Gastroesophageal sphincter (tissue), 4 donors: ENCODE measurements around the gene RNF144A. TPM values are rescaled to one million over a fixed set of nuclear protein-coding genes. Genes with fewer than 3 reads are reported as not detected.

Experiments
- ATAC-seq: fragments of 150-250 bp; one replicate; pipeline ENCODE4 v1.9.1; 2016; ENCODE audit warnings: mild to moderate bottlenecking, moderate library complexity
- H3K27ac ChIP-seq, 4 donors: fragments of 200-600 bp; sonication (generic) in 3 of 4; 1 replicate in 3 of 4; 2 replicates in 1 of 4; pipeline ENCODE4 v1.5.1; 2016 to 2019
- H3K27me3 ChIP-seq: fragments of 200-600 bp; sonication (generic); one replicate; pipeline ENCODE4 v1.5.1; 2019
- H3K36me3 ChIP-seq, 2 donors: fragments of 200-600 bp; sonication (generic); one replicate each; pipeline ENCODE4 v1.5.1; 2019; ENCODE audit warnings: control low read depth in 1 of 2
- H3K4me1 ChIP-seq, 3 donors: fragments of 200-600 bp; sonication (generic); 1 replicate in 2 of 3; 2 replicates in 1 of 3; pipeline ENCODE4 v1.5.1; 2016 to 2019; ENCODE audit warnings: control low read depth in 2 of 3
- H3K4me3 ChIP-seq, 2 donors: fragments of 200-600 bp; sonication (generic); one replicate each; pipeline ENCODE4 v1.5.1; 2019; ENCODE audit warnings: mild to moderate bottlenecking in 1 of 2, moderate library complexity in 1 of 2
- H3K9me3 ChIP-seq, 3 donors: fragments of 200-600 bp; sonication (generic); one replicate each; pipeline ENCODE4 v1.5.1; 2017 to 2019; ENCODE audit warnings: control low read depth in 2 of 3
- EP300 ChIP-seq: sonication (generic); formaldehyde crosslinking; IDR thresholded peaks from one replicate; pipeline ENCODE4 v1.6.1; 2017; ENCODE audit warnings: antibody characterized with exemption, mild to moderate bottlenecking
- POLR2A ChIP-seq, 2 donors: fragments of 450-650 bp; IDR thresholded peaks; one replicate each; pipeline ENCODE4 v1.6.1; 2017; ENCODE audit warnings: antibody characterized with exemption in 2 of 2, mild to moderate bottlenecking in 2 of 2, moderate library complexity in 1 of 2
- POLR2AphosphoS5 ChIP-seq: sonication (generic); formaldehyde crosslinking; IDR thresholded peaks from one replicate; pipeline ENCODE4 v1.6.1; 2017; ENCODE audit warnings: antibody characterized with exemption
- WGBS, 2 donors: methylation state at CpG; one replicate each; pipeline ENCODE4 v1.1.5; 2018; ENCODE audit warnings: low coverage in 1 of 2; 5-methylcytosine and 5-hydroxymethylcytosine counted together
- total RNA-seq, 4 donors: library from RNA; depleted of rRNA; stranded (reverse); fragments of >200 nt; gene quantifications; one replicate each; pipeline ENCODE4 v1.1.0, GENCODE V29; 2016
- TF ChIP-seq, protein P1 (sequence below), 4 experiments: fragments of 200-600 bp in 2 of 4; fragments of 450-650 bp in 2 of 4; sonication (generic) in 1 of 4; IDR thresholded peaks; one replicate each; pipeline ENCODE4 v1.5.1; 2017 to 2019; ENCODE audit warnings: antibody characterized with exemption in 4 of 4, mild to moderate bottlenecking in 2 of 4, moderate library complexity in 2 of 4

RNF144A gene
- total RNA-seq, 4 donors from 2014 or later, result 7.2 to 12.9 (median 8.8) TPM

DNA sequence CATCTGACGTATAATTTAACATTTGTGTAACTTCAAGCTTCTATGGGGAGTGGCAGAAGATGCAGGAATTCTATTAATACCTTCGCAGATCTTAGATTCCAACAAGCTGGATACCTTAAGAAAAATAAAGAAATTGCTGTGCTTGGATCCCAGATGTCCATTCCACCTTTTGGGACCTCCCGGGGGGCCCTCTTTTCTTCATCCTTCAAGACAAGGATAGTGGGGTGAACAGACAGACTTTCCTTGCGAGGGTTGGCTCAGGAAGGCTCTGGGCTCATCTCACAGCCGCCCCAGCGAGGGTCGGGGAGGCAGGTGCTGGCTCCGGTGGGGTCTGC lies 509 bp upstream of the RNF144A start:
- Histone ChIP-seq H3K27ac (peak overlapping the region in 2 of 4 donors; percentile 55 to 68), H3K4me3 (peak overlapping the region in 1 of 2 donors; percentile 88), H3K9me3 (no peaks in the 10 kb centered on the region), H3K36me3 (no peaks in the 10 kb centered on the region), H3K4me1 (peaks cover 0 to 35% (median 3%) of the 10 kb centered on the region in 3 donors), H3K27me3 (no peaks in the 10 kb centered on the region)
- WGBS, 2 donors, result 86 to 88% methylated on average over 2 to 4 of the region's 8 CpGs
- no peak for TF ChIP-seq POLR2A (IDR thresholded peaks at IDR 0.05)
- TF ChIP-seq, protein P1, sequence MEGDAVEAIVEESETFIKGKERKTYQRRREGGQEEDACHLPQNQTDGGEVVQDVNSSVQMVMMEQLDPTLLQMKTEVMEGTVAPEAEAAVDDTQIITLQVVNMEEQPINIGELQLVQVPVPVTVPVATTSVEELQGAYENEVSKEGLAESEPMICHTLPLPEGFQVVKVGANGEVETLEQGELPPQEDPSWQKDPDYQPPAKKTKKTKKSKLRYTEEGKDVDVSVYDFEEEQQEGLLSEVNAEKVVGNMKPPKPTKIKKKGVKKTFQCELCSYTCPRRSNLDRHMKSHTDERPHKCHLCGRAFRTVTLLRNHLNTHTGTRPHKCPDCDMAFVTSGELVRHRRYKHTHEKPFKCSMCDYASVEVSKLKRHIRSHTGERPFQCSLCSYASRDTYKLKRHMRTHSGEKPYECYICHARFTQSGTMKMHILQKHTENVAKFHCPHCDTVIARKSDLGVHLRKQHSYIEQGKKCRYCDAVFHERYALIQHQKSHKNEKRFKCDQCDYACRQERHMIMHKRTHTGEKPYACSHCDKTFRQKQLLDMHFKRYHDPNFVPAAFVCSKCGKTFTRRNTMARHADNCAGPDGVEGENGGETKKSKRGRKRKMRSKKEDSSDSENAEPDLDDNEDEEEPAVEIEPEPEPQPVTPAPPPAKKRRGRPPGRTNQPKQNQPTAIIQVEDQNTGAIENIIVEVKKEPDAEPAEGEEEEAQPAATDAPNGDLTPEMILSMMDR (IDR thresholded peaks at IDR 0.05), result no peak
- TF ChIP-seq POLR2AphosphoS5, result no peak
- ATAC-seq, result no peak

DNA sequence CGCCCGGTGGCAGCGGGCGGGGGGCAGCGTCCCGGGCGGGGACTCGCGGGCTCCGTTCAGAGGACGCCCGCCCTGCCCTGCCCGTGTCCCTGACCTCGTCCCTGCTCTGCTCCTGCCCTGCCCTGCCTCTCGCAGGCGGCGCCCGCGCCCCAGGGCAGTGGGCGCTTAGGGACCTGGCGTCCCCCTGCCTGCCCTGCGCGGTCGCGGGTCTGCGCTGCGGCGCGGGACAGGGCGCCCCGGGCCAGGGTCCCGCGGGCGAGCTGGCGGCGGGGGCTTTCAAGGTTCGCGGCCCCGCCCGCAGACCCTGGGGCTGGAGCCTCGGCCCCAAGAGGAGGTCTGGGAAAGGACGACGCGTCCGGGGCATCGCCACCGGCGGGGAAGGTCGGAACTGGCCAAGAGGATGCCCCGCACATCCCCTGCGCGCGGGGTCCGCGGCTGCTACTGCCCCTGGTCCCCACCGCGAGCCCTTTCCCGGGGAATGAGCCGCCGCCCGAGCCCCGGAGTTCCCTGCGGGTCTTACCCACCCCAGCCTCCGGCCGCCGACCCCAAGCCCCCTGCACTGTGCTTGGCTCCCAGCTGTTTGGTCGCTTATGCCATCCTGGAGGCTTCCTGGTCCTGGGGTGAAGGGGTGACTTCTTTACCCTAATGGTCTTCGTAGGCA lies 679 bp downstream of the RNF144A start:
- Histone ChIP-seq H3K9me3 (no peaks in the 10 kb centered on the region), H3K27me3 (no peaks in the 10 kb centered on the region), H3K4me1 (peaks cover 0 to 36% (median 3%) of the 10 kb centered on the region in 3 donors), H3K27ac (peak overlapping the region in 3 of 4 donors; percentile 68 to 80 (median 69)), H3K4me3 (peak overlapping the region; percentile 78 to 88), H3K36me3 (no peaks in the 10 kb centered on the region)
- ATAC-seq, result peak; percentile 39
- TF ChIP-seq EP300, result no peak
- no peak for TF ChIP-seq POLR2A (IDR thresholded peaks at IDR 0.05)
- TF ChIP-seq, protein P1 (IDR thresholded peaks at IDR 0.05), result no peak
- no peak for TF ChIP-seq POLR2AphosphoS5
- 8% methylated on average over 2 of the region's 68 CpGs; no CpG with 5 or more reads in 1 of the 2 donors for WGBS, 2 donors

DNA sequence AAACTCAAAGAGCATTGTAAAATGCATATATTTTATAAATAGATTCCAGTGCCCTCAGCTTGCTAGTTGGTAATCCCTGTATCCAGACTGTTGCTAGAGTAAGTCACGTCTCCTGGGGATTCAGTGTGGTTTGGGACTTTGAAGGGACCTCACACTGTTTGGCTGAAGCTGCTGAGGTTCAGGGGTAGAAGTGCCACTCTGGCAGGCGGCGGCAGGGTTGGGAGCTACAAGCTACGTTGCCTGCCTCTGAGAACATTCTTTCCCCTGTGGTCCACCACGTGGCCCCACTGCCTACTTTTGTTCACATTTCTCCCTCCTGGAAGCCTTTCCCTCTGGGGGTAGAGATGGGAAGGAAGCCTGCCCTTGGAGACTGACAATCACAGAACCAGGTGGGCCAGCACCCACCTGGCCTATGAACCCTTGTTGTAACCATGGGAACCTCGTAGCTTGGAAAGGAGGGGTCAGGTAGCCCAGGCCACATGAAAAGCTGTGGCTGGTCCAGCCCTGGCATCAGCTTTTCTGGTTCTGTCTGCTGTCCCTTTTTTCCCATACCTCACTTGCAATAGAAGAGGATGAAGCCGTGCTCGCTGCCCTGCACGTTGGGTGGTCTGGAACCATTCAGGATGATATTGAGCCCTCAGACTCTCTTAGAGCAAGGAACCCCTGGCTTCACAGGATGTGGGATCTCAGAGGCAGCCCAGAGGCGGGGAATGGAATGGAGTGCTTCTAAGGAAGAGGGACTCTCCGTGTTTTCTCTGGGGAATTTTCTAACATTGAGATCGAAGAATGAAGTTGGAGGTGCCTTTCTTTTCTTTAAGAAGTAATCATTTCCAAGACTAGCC lies 2.9 kb downstream of the RNF144A start:
- Histone ChIP-seq H3K36me3 (no peaks in the 10 kb centered on the region), H3K9me3 (no peaks in the 10 kb centered on the region), H3K27me3 (no peaks in the 10 kb centered on the region), H3K4me3 (no peak overlapping the region), H3K27ac (no peak overlapping the region), H3K4me1 (peaks cover 0 to 46% (median 3%) of the 10 kb centered on the region in 3 donors)
- TF ChIP-seq POLR2A (IDR thresholded peaks at IDR 0.05) (no peak), POLR2AphosphoS5 (no peak), EP300 (no peak)
- TF ChIP-seq, protein P1 (IDR thresholded peaks at IDR 0.05), result no peak
- WGBS, 2 donors, result 66 to 82% methylated on average over 5 to 8 of the region's 12 CpGs
- no peak for ATAC-seq

DNA sequence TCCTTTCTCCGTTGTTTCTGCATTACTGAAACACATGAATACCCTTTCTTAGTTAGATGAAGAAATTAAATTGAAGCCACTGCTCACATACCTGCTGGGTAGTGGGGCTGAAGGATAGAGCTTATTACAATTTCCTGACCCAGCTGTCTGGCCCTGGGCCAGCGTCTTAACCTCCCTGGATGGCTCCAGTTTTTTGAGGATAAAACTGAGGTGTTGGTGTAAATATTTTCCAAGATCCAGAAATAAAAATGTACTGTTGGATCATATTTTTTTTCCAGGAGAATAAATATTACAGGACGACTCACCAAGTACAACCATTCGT lies 3.5 kb downstream of the RNF144A start:
- no peak overlapping the region for H3K27ac ChIP-seq
- H3K9me3 ChIP-seq, result no peaks in the 10 kb centered on the region
- H3K36me3 ChIP-seq, result no peaks in the 10 kb centered on the region
- WGBS, 2 donors, result 52 to 57% methylated on average over 4 of the region's 4 CpGs
- no peaks in the 10 kb centered on the region for H3K27me3 ChIP-seq
- no peak for ATAC-seq
- H3K4me3 ChIP-seq, result no peak overlapping the region
- H3K4me1 ChIP-seq, result peaks cover 0 to 47% (median 3%) of the 10 kb centered on the region in 3 donors
- no peak for TF ChIP-seq POLR2A (IDR thresholded peaks at IDR 0.05)
- TF ChIP-seq, protein P1 (IDR thresholded peaks at IDR 0.05), result no peak
- TF ChIP-seq EP300, result no peak
